ENCODE measurements around the gene LMX1B. TPM values are rescaled to one million over a fixed set of nuclear protein-coding genes. Genes with fewer than 3 reads are reported as not detected.

The LMX1B gene
- total RNA-seq, 1 experiment from 2014 or later = 11.3 TPM

DNA sequence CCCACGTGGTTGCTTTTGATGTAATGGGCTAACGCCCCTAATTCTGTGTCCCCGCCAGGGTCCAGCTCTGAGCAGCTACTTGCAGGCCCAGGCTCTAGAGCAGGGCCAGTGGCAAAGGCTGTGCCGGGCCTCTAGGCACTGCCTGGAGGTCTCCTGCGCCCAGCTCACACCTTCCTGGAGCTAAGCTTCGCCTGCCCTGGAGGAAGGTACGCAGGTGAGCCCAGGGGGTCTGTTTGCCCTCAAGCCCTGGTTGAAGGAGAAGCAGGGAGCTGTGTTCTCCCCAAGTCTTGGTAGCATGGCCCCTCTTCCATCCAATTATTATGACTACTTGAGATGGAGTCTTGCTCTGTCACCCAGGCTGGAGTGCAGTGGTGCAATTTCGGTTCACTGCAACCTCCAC is 5.2 kb upstream of the LMX1B start:
- intact Hi-C loops (cut with micrococcal nuclease) = no loop called here
- Histone ChIP-seq H3K4me3 (replicated peaks in 1 of 2; ENCODE audit: low read depth in 1 of 2, low read length in 2 of 2) (no peak overlapping the region), H2AFZ (ENCODE audit: low read depth, low read length, poor library complexity, severe bottlenecking) (no peak overlapping the region), H3K27me3 (ENCODE audit: insufficient read depth, low read length) (no peaks in the 10 kb centered on the region), H4K20me1 (ENCODE audit: insufficient read depth) (no peaks in the 10 kb centered on the region), H3K9ac (ENCODE audit: low read length) (no peak overlapping the region), H3K9me2 (ENCODE audit: insufficient read depth) (no peaks in the 10 kb centered on the region), H3K79me2 (ENCODE audit: insufficient read depth, low read length) (no peaks in the 10 kb centered on the region), H3K9me3 (ENCODE audit: control insufficient read depth in 1 of 2, insufficient read depth in 1 of 2, low read depth in 1 of 2, low read length in 2 of 2) (no peaks in the 10 kb centered on the region), H3K27ac (ENCODE audit: low read depth, low read length) (no peak overlapping the region), H3K4me2 (ENCODE audit: low read length) (no peak overlapping the region), H3K36me3 (ENCODE audit: control insufficient read depth in 1 of 2, insufficient read depth in 2 of 2, low read length in 2 of 2) (no peaks in the 10 kb centered on the region), H3K4me1 (ENCODE audit: control insufficient read depth in 1 of 2, insufficient read depth in 2 of 2, low read length in 2 of 2) (peaks cover 5 to 24% of the 10 kb centered on the region in 2 experiments; a peak in 3 of 4 replicates)
- DNase-seq (ENCODE audit: low read depth, low spot score) (no peak), ATAC-seq (no peak)
- TF ChIP-seq SP1 (IDR thresholded peaks at IDR 0.05; ENCODE audit: low read depth) (no peak), ZFX (IDR thresholded peaks at IDR 0.05) (no peak), TCF7L2 (IDR thresholded peaks at IDR 0.05; ENCODE audit: borderline replicate concordance, extremely low read depth, insufficient read depth, insufficient read length) (no peak), EZH2 (IDR thresholded peaks at IDR 0.05) (no peak), EZH2phosphoT487 (IDR thresholded peaks at IDR 0.05; ENCODE audit: borderline replicate concordance) (no peak), JUND (IDR thresholded peaks at IDR 0.05) (no peak), ELF1 (IDR thresholded peaks at IDR 0.05; ENCODE audit: borderline replicate concordance, low read depth) (no peak), FOSL1 (IDR thresholded peaks at IDR 0.05; ENCODE audit: low read depth) (no peak), SRF (IDR thresholded peaks at IDR 0.05; ENCODE audit: low read depth) (no peak), POLR2A (IDR thresholded peaks at IDR 0.05; ENCODE audit: borderline replicate concordance, extremely low read depth, insufficient read depth, insufficient read length) (no peak), EGR1 (IDR thresholded peaks at IDR 0.05; ENCODE audit: low read depth) (no peak), SIN3A (IDR thresholded peaks at IDR 0.05; ENCODE audit: low read depth) (no peak), ZNF274 (IDR thresholded peaks at IDR 0.05; ENCODE audit: low read depth, low read length) (no peak), CBX3 (IDR thresholded peaks at IDR 0.05; ENCODE audit: low read depth) (no peak)
- TF ChIP-seq, protein P1, sequence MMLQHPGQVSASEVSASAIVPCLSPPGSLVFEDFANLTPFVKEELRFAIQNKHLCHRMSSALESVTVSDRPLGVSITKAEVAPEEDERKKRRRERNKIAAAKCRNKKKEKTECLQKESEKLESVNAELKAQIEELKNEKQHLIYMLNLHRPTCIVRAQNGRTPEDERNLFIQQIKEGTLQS (IDR thresholded peaks at IDR 0.05) = no peak
- TF ChIP-seq, protein P2, sequence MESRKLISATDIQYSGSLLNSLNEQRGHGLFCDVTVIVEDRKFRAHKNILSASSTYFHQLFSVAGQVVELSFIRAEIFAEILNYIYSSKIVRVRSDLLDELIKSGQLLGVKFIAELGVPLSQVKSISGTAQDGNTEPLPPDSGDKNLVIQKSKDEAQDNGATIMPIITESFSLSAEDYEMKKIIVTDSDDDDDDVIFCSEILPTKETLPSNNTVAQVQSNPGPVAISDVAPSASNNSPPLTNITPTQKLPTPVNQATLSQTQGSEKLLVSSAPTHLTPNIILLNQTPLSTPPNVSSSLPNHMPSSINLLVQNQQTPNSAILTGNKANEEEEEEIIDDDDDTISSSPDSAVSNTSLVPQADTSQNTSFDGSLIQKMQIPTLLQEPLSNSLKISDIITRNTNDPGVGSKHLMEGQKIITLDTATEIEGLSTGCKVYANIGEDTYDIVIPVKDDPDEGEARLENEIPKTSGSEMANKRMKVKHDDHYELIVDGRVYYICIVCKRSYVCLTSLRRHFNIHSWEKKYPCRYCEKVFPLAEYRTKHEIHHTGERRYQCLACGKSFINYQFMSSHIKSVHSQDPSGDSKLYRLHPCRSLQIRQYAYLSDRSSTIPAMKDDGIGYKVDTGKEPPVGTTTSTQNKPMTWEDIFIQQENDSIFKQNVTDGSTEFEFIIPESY (IDR thresholded peaks at IDR 0.05; ENCODE audit: extremely low read depth, insufficient replicate concordance, low read length) = no peak
- TF ChIP-seq, protein P3, sequence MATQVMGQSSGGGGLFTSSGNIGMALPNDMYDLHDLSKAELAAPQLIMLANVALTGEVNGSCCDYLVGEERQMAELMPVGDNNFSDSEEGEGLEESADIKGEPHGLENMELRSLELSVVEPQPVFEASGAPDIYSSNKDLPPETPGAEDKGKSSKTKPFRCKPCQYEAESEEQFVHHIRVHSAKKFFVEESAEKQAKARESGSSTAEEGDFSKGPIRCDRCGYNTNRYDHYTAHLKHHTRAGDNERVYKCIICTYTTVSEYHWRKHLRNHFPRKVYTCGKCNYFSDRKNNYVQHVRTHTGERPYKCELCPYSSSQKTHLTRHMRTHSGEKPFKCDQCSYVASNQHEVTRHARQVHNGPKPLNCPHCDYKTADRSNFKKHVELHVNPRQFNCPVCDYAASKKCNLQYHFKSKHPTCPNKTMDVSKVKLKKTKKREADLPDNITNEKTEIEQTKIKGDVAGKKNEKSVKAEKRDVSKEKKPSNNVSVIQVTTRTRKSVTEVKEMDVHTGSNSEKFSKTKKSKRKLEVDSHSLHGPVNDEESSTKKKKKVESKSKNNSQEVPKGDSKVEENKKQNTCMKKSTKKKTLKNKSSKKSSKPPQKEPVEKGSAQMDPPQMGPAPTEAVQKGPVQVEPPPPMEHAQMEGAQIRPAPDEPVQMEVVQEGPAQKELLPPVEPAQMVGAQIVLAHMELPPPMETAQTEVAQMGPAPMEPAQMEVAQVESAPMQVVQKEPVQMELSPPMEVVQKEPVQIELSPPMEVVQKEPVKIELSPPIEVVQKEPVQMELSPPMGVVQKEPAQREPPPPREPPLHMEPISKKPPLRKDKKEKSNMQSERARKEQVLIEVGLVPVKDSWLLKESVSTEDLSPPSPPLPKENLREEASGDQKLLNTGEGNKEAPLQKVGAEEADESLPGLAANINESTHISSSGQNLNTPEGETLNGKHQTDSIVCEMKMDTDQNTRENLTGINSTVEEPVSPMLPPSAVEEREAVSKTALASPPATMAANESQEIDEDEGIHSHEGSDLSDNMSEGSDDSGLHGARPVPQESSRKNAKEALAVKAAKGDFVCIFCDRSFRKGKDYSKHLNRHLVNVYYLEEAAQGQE (IDR thresholded peaks at IDR 0.05; ENCODE audit: low read depth) = no peak
- ChIA-PET RAD21 (ENCODE audit: low non-redundant PET in 1 of 2, low total read pairs in 2 of 2, uncharacterized antibody in 2 of 2, unreplicated experiment in 2 of 2) (no interaction called here), POLR2A (no interaction called here), CTCF (no interaction called here)
- BruUV-seq (replicated peaks) = no TSS peak

All from HCT116 (cell line).